Right ventricle myocardium superior (tissue), 1 donor: ENCODE measurements around the gene COL11A1. TPM values are rescaled to one million over a fixed set of nuclear protein-coding genes. Genes with fewer than 3 reads are reported as not detected.
"Not testable (repeated sequence)": the region's sequence is repeated elsewhere in the genome, so short reads cannot be mapped to it uniquely, and the experiment has no call there.

ENCODE experiments used
- ATAC-seq: fragments of 200-7000 bp; cut with Tn5 transposase; one replicate; pipeline ENCODE4 v1.9.1; 2020; ENCODE audit warnings: mild to moderate bottlenecking; ENCODE audit not compliant: poor library complexity
- DNase-seq: peaks from one replicate; pipeline ENCODE4 v3.0.0-alpha.2; 2020
- intact Hi-C: fragments of 100-400 bp; cut with DNase I; formaldehyde crosslinking; loops from one replicate; pipeline ENCODE4 v1.11.2; 2022
- total RNA-seq: library from RNA; stranded (reverse); fragmentation: NEBNext Ultra II Directional; extraction: Animal tissue kit (Norgen Biotek cat#: 25700); gene quantifications from one replicate; pipeline ENCODE4 v1.2.1, GENCODE V29; 2021
- donor health status: DM: no; HTN: yes; CAD: no; lungs with severe emphysema.

COL11A1 gene
- total RNA-seq, 1 donor from 2014 or later, result not detected

DNA sequence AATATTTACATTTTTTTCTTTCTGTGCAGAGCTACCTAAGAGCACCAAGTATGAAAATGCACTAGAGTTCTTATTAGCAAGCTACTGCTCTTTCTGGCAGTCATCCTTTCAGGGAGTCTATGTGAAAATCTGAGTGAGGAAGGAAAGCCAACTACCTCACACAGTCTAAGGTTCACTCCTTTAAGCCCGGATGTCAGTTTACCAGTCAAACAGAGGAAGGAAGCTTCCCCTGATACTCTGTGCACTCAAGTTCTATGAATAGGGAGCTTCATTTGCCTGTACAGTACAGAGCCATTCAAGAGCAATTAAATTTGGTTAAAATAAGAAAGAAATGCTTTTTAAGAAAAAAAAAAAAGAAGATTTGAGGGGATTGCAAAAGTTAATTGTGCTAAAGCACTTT, 6.9 kb downstream of the COL11A1 start:
- intact Hi-C loops, result no loop called here
- ATAC-seq (no peak), DNase-seq (no peak)

DNA sequence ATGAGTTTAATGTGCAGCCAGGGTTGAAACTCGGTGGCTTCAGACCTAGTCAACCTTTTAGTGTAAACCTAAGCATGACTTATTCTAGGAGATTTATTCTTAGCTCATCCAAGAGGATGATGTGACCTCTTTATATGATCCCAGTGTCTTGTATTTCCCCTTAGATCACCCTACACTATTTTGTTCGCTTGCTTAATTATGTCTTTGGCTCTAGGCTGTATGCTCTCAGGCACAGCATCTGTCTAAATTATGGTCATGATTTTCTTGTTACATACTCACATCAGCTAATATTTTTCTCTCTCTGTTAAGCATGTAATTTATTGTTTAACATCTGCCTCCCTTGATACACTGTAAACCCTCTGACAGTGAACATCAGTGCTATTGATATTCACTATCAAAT, 19.1 kb downstream of the COL11A1 start:
- intact Hi-C loops, result no loop called here
- DNase-seq (no peak), ATAC-seq (no peak)

DNA sequence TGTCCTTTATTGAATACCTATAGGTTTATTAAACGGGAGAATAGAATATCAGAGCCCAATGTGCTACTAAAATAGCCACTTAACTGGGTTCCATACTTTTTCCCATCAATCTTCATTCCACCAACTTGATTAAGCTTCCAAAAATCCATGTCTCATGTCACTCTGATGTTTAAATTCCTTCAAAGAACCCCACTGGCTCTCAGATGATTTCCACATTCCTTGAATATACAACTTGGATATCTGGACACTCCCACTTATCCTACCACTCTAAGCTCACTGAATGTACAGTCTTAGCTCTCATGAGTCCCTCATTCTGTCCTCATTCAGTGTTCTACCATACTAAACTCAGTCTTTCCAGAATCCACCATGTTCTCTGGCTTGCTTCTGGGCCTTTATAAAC, 21.1 kb downstream of the COL11A1 start:
- DNase-seq (no peak), ATAC-seq (no peak)
- intact Hi-C loops, result no loop called here

DNA sequence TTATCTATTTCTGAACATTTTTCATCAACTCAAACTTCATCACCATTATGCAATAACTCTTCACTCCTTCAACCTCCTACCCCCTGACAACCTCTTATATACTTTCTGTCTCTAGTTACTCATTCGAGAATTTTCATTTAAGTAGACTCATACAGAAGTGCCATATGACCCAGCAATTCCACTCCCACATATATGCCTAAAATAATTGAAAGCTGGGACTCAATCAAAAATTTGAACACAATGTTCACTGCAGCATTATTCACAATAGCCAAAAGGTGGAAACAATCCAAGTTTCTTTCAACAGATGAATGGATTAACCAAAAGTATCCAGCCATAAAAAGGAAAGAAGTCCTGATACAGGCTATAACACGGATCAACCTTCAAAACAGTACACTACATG, 24.1 kb downstream of the COL11A1 start:
- intact Hi-C loops, result no loop called here
- DNase-seq, result no peak
- no peak for ATAC-seq

DNA sequence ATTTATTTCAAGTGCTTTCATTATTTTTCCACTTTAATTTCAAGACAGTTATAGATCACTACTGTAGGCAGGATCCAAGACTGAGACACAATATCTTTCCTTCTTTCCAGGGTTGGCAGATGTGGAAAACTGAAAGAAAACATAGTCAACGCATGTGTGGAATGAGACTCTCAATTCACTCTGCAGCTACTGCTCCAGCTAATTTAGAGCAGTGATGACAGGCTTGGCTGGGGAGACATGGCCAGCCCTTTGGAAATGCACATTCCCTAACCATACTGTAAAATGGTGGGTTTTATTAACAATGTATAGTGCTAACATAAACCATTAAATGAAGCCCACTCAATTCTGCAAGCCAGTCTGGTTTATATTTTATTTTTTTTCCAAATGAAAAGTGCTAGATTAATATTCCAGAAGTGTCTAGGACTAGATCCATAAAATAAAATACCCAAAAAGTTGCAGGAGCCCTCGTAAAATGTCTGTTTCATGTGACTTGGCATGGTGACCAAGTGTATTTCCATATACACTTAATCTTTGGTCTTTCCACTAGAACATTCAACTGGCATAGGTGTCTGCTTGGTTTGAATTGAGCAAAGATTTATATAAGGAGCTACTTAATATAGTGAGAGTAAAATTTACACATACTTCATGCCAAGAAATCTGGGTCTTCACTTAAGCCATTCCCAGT, 32.9 kb downstream of the COL11A1 start:
- intact Hi-C loops, result no loop called here
- no peak for DNase-seq

DNA sequence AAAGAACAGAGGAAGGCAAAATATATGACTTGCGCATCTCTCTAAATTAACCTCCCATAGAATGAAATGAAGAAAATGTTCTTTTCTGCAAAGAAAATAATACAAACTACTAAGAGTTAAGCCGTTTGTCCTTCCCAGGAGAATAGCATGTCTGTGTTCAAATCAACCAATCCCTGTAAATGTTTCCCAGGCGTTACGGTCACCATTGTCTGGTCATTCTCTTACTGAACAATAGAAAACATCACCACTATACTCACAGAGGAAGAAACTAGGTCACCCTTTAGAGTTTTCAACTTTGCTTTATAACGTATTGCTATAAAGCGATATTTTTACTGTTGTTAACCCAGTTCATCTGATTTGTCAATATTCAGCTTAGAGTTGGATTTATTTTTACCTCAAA, 34.1 kb downstream of the COL11A1 start:
- no peak for DNase-seq
- intact Hi-C loops, result no loop called here

More for the DNA sequence above, 32.9 kb downstream of the COL11A1 start:
- ATAC-seq, result no peak

DNA sequence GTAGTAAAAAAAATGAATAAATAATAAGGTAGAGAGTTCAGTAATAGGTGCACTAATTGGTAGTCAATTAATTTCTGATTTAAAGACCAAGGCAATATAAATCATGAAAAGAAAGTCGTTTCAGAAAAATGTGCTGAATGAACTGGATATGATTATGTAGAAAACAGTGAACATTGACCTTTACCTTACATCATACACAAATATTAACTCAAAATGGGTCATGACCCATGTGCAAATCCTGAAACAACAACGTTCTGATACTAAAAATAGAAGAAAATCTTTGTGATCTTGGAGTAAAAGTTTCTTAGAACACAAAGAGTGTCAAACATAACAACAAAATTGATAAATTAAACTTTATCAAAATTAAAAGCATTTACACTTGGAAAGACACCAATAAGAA, 39.1 kb downstream of the COL11A1 start:
- DNase-seq (no peak), ATAC-seq (no peak)
- intact Hi-C loops, result no loop called here

More for the DNA sequence above, 34.1 kb downstream of the COL11A1 start:
- ATAC-seq, result no peak

DNA sequence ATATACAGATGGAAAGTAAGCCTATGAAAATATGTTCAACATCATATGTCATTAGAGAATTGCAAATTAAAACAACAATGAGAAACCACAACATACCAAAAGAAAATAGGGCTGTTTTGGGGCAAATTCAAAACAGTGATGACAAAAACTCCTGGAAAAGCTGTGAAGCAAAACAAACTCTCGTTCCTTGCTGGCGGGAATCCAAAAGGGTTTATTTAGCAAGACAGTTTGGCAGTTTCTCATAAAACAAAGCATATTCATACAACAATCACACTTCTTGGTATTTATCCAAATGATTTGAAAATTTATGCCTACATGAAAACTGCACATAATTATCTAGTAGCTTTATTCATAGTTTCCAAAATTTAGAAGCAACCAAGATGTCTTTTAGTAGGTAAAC, 44.4 kb downstream of the COL11A1 start:
- intact Hi-C loops, result no loop called here
- ATAC-seq (no peak), DNase-seq (no peak)

DNA sequence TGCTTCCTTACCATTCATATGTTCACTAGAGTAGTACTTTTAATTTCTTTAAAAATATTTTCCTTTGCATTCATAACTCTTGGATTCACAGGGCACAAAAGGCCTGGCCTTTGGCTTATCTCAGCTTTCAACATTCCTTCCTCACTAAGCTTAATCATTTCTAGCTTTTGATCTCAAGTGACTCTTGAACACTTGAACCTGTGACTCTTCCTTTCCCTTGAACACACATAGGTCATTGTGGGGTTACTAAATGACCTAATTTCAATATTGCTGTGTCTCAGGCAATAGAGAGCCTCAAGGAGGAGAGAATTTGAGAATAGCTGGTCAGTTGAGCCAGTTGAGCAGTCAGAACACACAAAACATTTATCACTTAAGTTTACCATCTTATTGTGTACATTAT, 49.9 kb downstream of the COL11A1 start:
- no peak for ATAC-seq
- intact Hi-C loops, result no loop called here
- DNase-seq, result no peak

DNA sequence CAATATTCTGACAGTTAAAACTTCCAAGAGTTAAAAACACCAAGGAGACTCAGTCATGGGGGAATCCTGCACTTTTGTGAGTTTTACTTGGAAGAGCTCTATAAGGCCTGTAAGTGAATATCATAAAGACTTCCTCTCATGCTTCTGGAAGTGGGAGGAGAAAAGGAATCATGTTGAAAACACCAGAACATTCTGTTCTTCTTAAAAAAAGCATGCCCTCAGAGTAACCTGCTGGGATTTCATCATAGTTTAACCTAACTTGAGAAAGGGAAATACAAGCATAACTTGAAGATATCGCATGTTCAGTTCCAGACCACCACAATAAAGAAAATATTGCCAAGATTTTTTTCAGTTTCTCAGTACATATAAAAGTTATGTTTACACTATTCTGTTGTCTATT, 51.9 kb downstream of the COL11A1 start:
- intact Hi-C loops, result no loop called here
- no peak for ATAC-seq
- no peak for DNase-seq

DNA sequence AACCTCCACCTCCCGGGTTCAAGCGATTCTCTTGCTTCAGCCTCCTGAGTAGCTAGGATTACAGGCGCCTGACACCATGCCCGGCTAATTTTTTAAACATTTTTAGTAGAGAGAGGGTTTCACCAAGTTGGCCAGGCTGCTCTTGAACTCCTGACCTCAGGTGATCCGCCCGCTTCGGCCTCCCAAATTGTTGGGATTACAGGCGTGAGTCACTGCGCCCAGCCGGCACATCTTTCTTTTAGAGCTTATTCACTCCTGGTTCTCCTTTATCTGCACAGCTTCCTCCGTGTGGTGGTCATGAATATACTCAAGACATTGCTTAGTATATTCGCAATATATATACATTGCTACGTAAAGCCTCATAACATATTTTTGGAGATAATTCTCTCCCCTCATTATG, 80.2 kb downstream of the COL11A1 start:
- peak; percentile 14 for DNase-seq
- intact Hi-C loops, ATAC-seq: not testable (repeated sequence)

DNA sequence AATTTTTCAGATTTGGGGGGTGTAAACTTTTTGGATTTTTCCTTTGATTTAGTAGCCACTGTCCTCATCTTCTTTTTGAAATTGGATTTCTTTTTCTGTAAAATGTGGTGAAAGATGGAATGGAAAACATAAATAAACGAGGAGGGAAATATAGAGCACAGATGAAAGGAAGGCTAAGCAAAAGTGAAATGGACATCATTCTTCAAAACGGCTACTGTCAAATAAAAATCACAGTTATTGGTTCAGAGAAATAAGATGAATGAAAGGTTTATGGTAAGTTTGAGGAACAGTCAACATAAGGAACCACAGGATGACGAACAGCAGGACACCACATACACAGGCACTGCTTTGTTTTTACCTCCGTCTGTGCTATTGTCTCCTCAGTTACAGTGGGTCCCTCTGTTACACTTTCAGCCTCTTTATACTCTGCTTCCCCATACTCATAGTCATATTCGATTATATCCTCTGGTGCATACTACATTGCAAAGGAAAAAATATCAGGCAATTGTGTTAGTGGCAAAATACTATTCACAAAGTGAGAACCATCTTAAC, 82.4 kb downstream of the COL11A1 start:
- intact Hi-C loops, result no loop called here
- DNase-seq (no peak), ATAC-seq (no peak)

DNA sequence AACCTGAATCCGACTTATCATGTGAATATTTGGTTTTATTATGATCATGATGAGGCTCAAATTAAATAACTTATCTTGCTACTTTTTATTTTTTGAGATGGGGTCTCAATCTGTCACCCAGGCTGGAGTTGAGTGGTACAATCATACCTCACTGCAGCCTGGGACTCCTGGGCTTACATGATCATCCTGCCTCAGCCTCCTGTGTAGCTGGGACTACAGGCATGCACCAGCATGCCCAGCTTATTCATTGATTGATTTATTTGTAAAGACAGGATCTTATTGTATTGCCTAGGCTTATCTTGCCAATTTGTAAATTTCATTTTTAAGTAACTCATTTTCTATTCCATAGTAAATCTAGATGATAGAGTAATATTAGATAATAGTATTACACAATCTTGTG, 84.3 kb downstream of the COL11A1 start:
- intact Hi-C loops, result no loop called here
- no peak for ATAC-seq
- DNase-seq, result no peak

DNA sequence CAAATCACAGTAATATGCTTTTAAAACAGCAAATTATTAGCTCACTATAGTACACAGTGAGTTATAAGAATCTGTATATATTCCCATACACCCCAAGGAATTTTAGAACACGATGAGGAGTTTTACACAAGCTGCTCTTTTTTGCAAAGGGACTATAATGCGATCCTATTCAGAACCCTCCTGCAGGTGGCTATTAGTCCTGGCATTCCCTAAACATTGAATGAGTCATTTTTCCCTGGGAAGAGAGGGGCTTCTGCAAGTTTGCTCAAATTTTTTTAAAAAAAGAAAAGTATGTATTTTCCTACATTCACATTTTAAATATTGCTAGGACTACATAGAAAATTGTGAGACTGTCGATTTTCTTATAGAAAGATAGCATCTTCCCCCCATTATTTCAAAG, 106.3 kb downstream of the COL11A1 start:
- no peak for DNase-seq
- intact Hi-C loops, result no loop called here

DNA sequence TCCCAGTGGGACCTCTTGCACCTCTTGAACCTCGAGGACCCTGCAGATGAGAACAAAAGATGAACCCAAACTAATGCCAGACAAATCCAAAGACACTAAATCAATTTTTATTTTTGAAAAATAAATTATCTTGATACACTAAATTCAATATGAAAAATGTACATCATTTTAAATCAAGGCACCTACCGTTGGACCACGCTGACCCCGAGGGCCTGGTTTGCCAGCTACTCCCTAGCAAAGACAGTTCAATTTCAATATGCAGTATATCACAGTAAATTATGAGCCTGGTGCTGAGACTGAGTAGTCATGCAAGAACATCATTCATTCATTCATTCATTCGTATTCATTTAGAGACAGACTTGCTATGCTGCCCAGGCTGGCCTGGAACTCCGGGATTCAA, 129.4 kb downstream of the COL11A1 start:
- intact Hi-C loops, result no loop called here
- no peak for ATAC-seq
- no peak for DNase-seq

More for the DNA sequence above, 106.3 kb downstream of the COL11A1 start:
- no peak for ATAC-seq

DNA sequence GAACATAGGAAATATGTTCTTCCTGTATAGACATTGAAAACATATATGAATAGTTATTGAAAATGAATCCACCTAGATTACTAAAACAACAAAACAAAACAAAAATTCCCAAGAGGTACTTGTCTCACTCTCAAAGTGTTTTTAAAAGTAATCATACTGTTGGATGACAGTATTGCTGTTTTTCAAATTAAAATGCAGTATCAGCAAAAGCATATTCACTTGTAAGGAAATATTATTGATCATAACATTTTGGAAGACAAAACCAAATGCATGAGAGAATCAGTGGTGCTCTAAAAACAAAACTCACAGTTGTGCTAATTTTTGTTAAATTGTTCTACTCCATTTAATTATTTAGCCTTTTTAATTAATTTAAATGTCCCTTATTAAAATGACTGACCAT, 131.0 kb downstream of the COL11A1 start:
- intact Hi-C loops, result no loop called here
- DNase-seq, result no peak
- no peak for ATAC-seq

DNA sequence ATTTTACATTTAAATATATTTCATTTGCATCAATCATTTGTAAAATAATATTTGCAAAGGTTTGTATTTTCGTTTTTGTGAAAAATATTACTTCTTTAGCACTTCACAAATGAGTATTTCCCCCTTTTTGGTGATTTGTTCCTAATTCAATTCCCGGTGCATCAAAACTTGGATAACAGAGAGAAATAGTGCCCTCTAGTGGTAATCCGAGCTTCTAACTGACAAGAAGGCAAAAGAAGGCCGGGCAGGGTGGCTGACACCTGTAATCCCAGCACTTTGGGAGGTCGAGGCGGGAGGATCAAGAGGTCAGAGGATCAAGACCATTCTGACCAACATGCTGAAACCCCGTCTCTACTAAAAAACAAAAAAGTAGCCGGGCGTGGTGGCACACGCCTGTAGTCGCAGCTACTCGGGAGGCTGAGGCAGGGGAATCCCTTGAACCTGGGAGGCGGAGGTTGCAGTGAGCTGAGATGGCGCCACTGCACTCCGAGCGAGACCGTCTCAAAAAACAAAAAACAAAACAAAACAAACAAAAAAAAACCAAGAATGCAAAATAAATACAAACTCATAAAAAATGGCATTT, 137.7 kb downstream of the COL11A1 start:
- intact Hi-C loops, result no loop called here
- ATAC-seq (no peak), DNase-seq (no peak)

DNA sequence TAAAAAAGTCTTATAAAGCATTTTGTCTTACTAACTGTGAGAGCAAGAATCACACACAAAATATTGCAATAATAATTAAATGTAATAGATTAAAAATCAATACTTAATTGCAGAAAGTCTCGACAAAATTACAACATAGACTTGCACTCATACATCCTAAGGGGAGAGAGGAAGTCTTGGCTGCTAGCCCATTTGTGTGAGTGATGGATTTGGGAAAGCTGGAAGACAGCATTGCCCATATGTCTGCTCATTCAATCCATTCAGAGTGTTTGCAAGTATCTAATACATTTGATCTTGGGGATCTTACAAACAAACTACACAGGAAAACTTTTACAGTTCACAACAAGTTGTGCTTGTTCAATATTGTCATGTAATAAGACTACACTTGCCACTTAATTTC, 140.5 kb downstream of the COL11A1 start:
- intact Hi-C loops, result no loop called here
- ATAC-seq (no peak), DNase-seq (no peak)

DNA sequence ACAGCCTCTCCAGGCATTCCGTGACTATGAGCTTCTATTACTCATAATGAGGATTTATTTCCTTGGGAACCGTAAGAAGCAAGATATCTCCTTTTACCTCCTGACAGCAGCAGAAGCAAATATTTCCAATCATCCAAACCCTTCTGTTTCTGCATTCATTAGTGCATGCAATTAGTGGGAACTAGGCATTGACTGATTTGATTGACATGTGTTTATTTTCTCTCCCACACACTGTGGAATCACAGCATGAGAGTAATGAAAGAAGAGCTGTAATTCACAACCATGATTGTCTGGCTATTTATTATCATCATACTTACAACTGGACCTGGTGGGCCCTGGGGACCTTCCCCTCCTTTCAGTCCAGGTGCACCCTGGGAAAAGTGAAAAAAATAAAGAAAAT, 146.8 kb downstream of the COL11A1 start:
- DNase-seq, result no peak
- ATAC-seq, result no peak
- intact Hi-C loops, result no loop called here

DNA sequence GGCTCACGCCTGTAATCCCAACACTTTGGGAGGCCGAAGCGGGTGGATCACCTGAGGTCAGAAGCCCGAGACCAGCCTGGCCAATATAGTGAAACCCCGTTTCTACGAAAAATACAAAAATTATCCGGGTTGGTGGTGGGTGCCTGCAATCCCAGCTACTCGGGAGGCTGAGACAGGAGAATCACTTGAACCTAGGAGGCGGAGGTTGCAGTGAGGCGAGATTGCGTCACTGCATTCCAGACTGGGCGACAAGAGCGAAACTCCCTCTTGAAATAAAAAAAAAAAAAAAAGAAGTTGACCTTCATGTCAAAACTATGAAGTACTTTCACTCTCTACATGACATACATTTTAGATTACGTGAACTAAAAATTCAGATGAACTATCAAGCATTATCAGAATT, 153.7 kb downstream of the COL11A1 start:
- intact Hi-C loops, result no loop called here
- no peak for DNase-seq
- ATAC-seq, result no peak

DNA sequence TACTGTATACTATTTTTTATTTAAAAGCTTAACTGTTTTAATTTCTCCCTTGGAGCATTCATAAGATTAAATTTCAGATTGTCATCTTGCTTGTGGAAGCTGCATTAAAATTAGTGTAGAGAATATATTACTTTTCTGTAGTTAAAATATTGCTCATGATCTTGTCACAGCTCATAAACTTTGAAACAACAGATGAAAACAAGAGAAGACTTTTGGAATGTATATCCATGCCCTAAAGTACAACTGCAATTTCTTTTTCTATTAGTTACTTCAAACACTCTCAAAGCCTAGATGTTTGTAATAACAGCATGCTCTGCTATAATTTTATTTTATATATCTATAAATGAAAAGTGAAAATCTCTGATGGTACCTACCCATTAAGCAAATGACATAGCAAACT, 155.9 kb downstream of the COL11A1 start:
- no peak for ATAC-seq
- intact Hi-C loops, result no loop called here

More for the DNA sequence above, 155.9 kb downstream of the COL11A1 start:
- no peak for DNase-seq
